Measurements from ENCODE around the gene PRR18.

DNA sequence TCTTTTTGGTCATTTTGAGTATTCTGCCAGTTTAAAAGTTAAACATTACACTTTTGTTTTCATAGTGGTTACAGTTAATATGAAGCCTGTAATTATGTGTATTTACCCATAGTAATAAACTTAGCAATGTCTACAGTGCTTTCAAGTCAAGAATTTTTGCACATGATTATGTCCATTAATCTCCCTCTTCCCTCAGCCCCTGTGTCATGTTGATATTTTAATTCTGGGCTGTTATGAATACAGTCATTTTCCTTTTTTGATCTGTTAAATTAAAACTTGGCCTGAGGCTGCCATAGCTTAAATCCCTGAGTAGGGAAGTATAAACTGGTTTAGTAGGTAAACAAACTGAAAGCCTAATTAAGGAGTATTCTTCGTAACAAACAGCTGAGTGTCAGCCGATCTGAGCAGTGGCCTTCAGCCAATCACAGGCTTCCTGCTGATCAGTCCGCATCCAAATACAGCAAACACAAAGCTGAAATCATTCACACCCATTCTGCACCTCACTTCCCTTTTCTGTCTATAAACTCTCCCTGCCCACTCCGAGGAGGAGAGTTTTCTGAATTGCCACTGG, 43.6 kb upstream of the PRR18 start:
- TF ChIP-seq, protein P1, sequence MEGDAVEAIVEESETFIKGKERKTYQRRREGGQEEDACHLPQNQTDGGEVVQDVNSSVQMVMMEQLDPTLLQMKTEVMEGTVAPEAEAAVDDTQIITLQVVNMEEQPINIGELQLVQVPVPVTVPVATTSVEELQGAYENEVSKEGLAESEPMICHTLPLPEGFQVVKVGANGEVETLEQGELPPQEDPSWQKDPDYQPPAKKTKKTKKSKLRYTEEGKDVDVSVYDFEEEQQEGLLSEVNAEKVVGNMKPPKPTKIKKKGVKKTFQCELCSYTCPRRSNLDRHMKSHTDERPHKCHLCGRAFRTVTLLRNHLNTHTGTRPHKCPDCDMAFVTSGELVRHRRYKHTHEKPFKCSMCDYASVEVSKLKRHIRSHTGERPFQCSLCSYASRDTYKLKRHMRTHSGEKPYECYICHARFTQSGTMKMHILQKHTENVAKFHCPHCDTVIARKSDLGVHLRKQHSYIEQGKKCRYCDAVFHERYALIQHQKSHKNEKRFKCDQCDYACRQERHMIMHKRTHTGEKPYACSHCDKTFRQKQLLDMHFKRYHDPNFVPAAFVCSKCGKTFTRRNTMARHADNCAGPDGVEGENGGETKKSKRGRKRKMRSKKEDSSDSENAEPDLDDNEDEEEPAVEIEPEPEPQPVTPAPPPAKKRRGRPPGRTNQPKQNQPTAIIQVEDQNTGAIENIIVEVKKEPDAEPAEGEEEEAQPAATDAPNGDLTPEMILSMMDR (IDR thresholded peaks at IDR 0.05), result no peak
- TF ChIP-seq ZFX (IDR thresholded peaks at IDR 0.05; ENCODE audit: borderline replicate concordance), result no peak

All from 22Rv1 (cell line).